Bronchial epithelial cell (primary cell): ENCODE data around the gene PAK4. TPM values are rescaled to one million over a fixed set of nuclear protein-coding genes. Genes with fewer than 3 reads are reported as not detected.

Experiments
- DNase-seq: peaks from one replicate; pipeline ENCODE4 v3.0.0-alpha.2; 2010; ENCODE audit warnings: low read depth
- FAIRE-seq: peaks from 2 replicates; lab custom pipeline; 2011; peaks lifted over from hg19 to GRCh38; lab: Jason Lieb, UNC
- H3K27me3 ChIP-seq: 2 replicates; pipeline ENCODE4 v1.5.1; 2011; ENCODE audit warnings: low read length; ENCODE audit not compliant: control insufficient read depth, insufficient read depth
- H3K36me3 ChIP-seq: 2 replicates; pipeline ENCODE4 v1.5.1; 2011; ENCODE audit warnings: low read length; ENCODE audit not compliant: control insufficient read depth, insufficient read depth
- H3K4me3 ChIP-seq: 2 replicates; pipeline ENCODE4 v1.5.1; 2011; ENCODE audit warnings: mild to moderate bottlenecking, low read depth, low read length, control low read depth
- CTCF ChIP-seq: IDR thresholded peaks from 2 replicates; pipeline ENCODE4 v1.5.1; 2011; ENCODE audit warnings: mild to moderate bottlenecking, moderate library complexity, low read length, control low read depth, inconsistent platforms; ENCODE audit not compliant: insufficient read depth, severe bottlenecking
- total RNA-seq: library from RNA; depleted of rRNA; stranded (reverse); fragments of >200 nt; gene quantifications from 2 replicates; pipeline ENCODE4 v1.2.1, GENCODE V29; 2014

PAK4 gene
- total RNA-seq, 1 donor from 2014 or later: 4.5 TPM

- FAIRE-seq: no peak
- no peak for TF ChIP-seq CTCF
- DNase-seq: no peak
- H3K27me3 ChIP-seq: no peaks in the 10 kb centered on the region
- peaks cover 11% of the 10 kb centered on the region for H3K36me3 ChIP-seq
- H3K4me3 ChIP-seq: no peak overlapping the region
These were observed 56.1 kb downstream of the PAK4 start for GRCh38 chr19:39181500-39182173.

GRCh38 chr19:39182174-39182505 lies 56.6 kb downstream of the PAK4 start:
- FAIRE-seq: peak; percentile 36
- TF ChIP-seq CTCF: no peak

GRCh38 chr19:39183104-39183503 lies 57.5 kb downstream of the PAK4 start:
- peak; percentile 27 for DNase-seq
- TF ChIP-seq CTCF: no peak
- Histone ChIP-seq H3K27me3 (no peaks in the 10 kb centered on the region), H3K4me3 (no peak overlapping the region), H3K36me3 (peaks cover 6% of the 10 kb centered on the region)
- no peak for FAIRE-seq

More at GRCh38 chr19:39182174-39182505, 56.6 kb downstream of the PAK4 start:
- no peaks in the 10 kb centered on the region for H3K27me3 ChIP-seq
- DNase-seq: peak; percentile 21
- peaks cover 10% of the 10 kb centered on the region for H3K36me3 ChIP-seq
- H3K4me3 ChIP-seq: no peak overlapping the region

GRCh38 chr19:39186391-39186790 lies 60.8 kb downstream of the PAK4 start:
- Histone ChIP-seq H3K36me3 (no peaks in the 10 kb centered on the region), H3K4me3 (no peak overlapping the region), H3K27me3 (no peaks in the 10 kb centered on the region)
- DNase-seq (no peak), FAIRE-seq (no peak)
- TF ChIP-seq CTCF: no peak

GRCh38 chr19:39187552-39187943 lies 62.0 kb downstream of the PAK4 start:
- no peak for TF ChIP-seq CTCF
- Histone ChIP-seq H3K4me3 (no peak overlapping the region), H3K36me3 (no peaks in the 10 kb centered on the region), H3K27me3 (no peaks in the 10 kb centered on the region)
- DNase-seq: no peak
- FAIRE-seq: no peak

GRCh38 chr19:39188960-39189359 lies 63.4 kb downstream of the PAK4 start:
- no peak for TF ChIP-seq CTCF
- DNase-seq (no peak), FAIRE-seq (no peak)
- Histone ChIP-seq H3K36me3 (no peaks in the 10 kb centered on the region), H3K4me3 (no peak overlapping the region), H3K27me3 (no peaks in the 10 kb centered on the region)
